SH-SY5Y (cell line): ENCODE results near the gene MNAT1.

ENCODE experiments used
- GATA2 ChIP-seq: IDR thresholded peaks from 2 replicates; pipeline ENCODE4 v1.6.1; 2011; ENCODE audit warnings: mild to moderate bottlenecking, low read depth, low read length
- GATA3 ChIP-seq: IDR thresholded peaks from 2 replicates; pipeline ENCODE4 v1.6.1; 2011; ENCODE audit warnings: low read depth, mild to moderate bottlenecking, low read length, moderate library complexity

DNA sequence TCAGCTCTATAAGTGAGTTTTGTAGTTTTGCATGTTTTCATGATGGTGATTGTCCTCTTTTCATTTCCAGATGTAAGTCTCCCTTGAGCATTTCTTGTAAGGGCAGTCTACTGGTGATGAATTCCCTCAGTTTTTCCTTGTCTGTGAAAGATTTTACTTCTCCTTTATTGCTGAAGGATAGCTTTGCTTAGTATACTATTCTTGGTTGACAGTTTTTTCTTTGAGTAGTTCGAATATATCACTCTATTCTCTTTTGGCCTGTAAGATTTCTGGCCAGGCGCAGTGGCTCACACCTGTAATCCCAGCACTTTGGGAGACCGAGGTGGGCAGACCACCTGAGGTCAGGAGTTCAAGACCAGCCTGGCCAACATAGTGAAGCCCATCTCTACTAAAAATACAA is 34.0 kb upstream of the MNAT1 start:
- TF ChIP-seq GATA3 = no peak
- TF ChIP-seq GATA2 = no peak
